Measurements from ENCODE around the gene TMEM147. TPM values are rescaled to one million over a fixed set of nuclear protein-coding genes. Genes with fewer than 3 reads are reported as not detected.

TMEM147 gene
- total RNA-seq, 1 experiment from 2014 or later: 126 TPM

DNA sequence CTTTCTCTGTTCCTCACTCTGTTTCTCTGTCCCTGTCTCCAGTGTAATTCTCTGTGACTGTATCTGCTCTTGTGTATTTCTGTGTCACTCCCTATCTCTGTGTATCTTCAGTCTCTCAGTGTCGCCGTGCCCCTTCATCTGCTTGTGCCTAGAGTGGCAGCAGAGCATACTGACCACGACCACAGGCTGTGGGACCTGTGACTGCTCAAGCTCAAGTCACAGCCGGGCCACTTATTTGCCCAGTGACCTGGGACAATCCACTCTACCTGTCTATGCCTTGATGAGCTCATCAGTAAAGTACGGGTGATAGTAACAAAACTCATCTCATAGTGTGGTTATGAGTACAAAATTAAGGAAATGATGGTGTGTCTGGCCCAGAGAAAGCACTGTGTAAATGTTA, 8.7 kb downstream of the TMEM147 start:
- Histone ChIP-seq H3K9me2 (replicated peaks; ENCODE audit: insufficient read depth, low read length) (no peaks in the 10 kb centered on the region), H3K9me3 (ENCODE audit: low read length) (no peaks in the 10 kb centered on the region), H3K79me2 (ENCODE audit: low read length) (no peaks in the 10 kb centered on the region), H2AFZ (ENCODE audit: low read length) (no peak overlapping the region), H3K4me3 (ENCODE audit: low read length) (no peak overlapping the region), H3K4me1 (ENCODE audit: low read length) (peaks cover 4% of the 10 kb centered on the region), H3K9ac (ENCODE audit: low read length) (no peak overlapping the region), H3K36me3 (ENCODE audit: insufficient read depth, low read length) (no peaks in the 10 kb centered on the region), H3K27ac (ENCODE audit: low read length) (no peak overlapping the region), H3K27me3 (ENCODE audit: low read length) (no peaks in the 10 kb centered on the region), H4K20me1 (ENCODE audit: insufficient read depth, low read depth, low read length) (0 out of 2 replicates have a peak, but pooled peaks cover 5% of the 10 kb centered on the region), H3K4me2 (ENCODE audit: low read depth, low read length, poor library complexity, severe bottlenecking) (no peak overlapping the region)
- DNase-seq: no peak

DNA sequence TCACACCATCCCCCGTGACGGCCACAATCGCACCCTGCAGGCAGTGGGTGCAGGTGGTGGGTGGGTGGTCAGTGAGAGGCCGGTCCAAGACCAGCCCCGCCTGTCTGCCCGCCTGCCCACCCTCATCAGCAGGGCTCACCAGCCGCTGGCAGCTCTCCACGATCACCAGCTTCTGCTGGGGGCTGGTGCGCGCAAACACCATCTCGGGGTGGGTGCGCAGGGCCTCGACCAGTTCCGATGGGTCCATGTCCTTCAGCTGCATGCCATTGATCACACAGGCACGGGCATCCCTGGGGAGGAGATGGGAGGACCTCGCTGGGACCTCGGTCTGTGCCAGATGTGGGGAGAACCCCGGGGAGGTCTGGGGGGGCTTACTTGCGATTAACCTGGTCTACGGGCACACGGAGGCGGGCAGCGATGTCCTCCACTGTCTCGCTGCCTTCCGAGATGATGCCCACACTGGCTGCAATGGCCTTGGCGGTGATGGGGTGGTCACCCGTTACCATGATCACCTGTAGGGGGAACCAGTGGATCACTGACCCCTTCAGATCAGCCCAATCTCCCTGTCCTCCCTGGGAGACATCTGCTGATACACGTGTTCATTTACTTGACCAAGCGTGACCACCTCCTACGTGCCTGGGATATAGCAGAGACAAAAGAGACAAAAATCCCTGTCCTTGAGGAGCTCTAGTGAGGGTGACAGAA, 10.0 kb downstream of the TMEM147 start:
- no peaks in the 10 kb centered on the region for H4K20me1 ChIP-seq (ENCODE audit: insufficient read depth, low read depth, low read length)
- DNase-seq: peak; percentile 67
- H3K36me3 ChIP-seq (ENCODE audit: insufficient read depth, low read length): no peaks in the 10 kb centered on the region
- peaks cover 11% of the 10 kb centered on the region for H3K4me1 ChIP-seq (ENCODE audit: low read length)
- no peaks in the 10 kb centered on the region for H3K27me3 ChIP-seq (ENCODE audit: low read length)
- H2AFZ ChIP-seq (ENCODE audit: low read length): no peak overlapping the region
- H3K9ac ChIP-seq (ENCODE audit: low read length): no peak overlapping the region
- no peaks in the 10 kb centered on the region for H3K9me3 ChIP-seq (ENCODE audit: low read length)
- no peak overlapping the region for H3K4me2 ChIP-seq (ENCODE audit: low read depth, low read length, poor library complexity, severe bottlenecking)
- H3K4me3 ChIP-seq (ENCODE audit: low read length): no peak overlapping the region
- H3K27ac ChIP-seq (ENCODE audit: low read length): no peak overlapping the region
- H3K79me2 ChIP-seq (ENCODE audit: low read length): no peaks in the 10 kb centered on the region
- H3K9me2 ChIP-seq (replicated peaks; ENCODE audit: insufficient read depth, low read length): no peaks in the 10 kb centered on the region

DNA sequence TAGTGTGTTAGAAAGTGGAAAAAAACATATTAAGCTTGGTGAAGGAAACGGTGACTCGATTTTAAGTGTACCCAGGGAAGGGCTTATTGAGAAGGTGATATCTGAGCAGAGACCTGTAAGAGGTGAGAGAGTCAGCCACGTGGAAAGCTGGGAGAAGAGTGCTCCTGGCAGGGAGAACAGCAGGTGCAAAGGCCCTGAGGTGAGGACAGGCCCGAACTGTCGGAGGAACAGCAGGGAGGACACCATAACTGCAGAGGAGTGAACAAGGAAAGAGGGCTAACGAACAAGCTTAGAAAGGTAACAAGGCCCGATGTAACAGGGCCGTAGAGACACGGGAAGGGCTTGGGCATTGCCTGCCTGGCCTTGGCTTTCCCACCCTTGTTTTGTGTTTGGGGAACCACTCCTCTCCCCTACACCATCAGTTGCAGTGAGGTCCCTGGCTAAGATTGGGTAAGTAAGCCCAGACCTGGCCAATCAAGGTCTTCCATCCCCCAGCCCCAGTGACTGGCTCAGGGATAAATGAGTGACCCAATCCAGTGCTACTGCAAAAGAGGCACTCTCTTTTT, 10.7 kb downstream of the TMEM147 start:
- Histone ChIP-seq H3K4me2 (ENCODE audit: low read depth, low read length, poor library complexity, severe bottlenecking) (no peak overlapping the region), H3K27ac (ENCODE audit: low read length) (no peak overlapping the region), H3K4me3 (ENCODE audit: low read length) (no peak overlapping the region), H3K27me3 (ENCODE audit: low read length) (no peaks in the 10 kb centered on the region), H3K9me3 (ENCODE audit: low read length) (no peaks in the 10 kb centered on the region), H3K9ac (ENCODE audit: low read length) (no peak overlapping the region), H3K36me3 (ENCODE audit: insufficient read depth, low read length) (no peaks in the 10 kb centered on the region), H3K4me1 (ENCODE audit: low read length) (peaks cover 11% of the 10 kb centered on the region), H4K20me1 (ENCODE audit: insufficient read depth, low read depth, low read length) (no peaks in the 10 kb centered on the region), H3K79me2 (ENCODE audit: low read length) (no peaks in the 10 kb centered on the region), H3K9me2 (replicated peaks; ENCODE audit: insufficient read depth, low read length) (no peaks in the 10 kb centered on the region), H2AFZ (ENCODE audit: low read length) (no peak overlapping the region)
- DNase-seq: no peak

DNA sequence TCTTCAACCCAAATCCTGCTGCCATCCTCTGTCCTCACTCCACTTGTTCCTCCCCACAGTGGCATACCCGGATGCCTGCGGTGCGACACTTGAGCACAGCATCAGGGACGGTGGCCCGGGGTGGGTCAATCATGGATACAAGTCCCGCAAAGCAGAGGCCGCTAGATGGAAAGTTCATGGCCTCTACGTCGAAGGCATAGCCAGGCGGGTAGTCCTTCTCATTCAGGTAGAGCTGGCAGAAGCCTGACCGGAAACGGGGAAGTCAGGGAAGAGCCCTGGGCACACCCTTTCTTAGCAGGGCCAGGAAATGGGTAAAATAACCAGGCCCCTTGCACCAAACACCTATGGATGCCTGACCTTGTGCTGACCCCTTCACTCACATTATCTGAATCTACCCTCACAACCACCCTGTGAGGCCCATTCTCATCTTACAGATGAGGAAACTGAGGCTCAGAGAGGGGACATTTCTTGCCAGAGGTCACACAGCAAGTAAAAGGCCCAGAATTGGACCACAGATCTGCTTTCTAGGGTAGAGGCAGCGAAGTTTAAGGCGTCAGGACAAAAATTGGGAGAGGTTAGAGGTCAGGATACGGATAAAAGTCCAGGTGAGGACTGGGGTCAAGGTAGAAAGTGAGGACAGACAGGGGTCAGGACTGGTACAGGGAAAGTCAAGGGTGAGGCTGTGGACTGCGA, 11.6 kb downstream of the TMEM147 start:
- Histone ChIP-seq H3K4me1 (ENCODE audit: low read length) (peaks cover 11% of the 10 kb centered on the region), H3K9ac (ENCODE audit: low read length) (no peak overlapping the region), H4K20me1 (ENCODE audit: insufficient read depth, low read depth, low read length) (no peaks in the 10 kb centered on the region), H3K9me3 (ENCODE audit: low read length) (no peaks in the 10 kb centered on the region), H3K27me3 (ENCODE audit: low read length) (no peaks in the 10 kb centered on the region), H3K79me2 (ENCODE audit: low read length) (no peaks in the 10 kb centered on the region), H3K9me2 (replicated peaks; ENCODE audit: insufficient read depth, low read length) (no peaks in the 10 kb centered on the region), H3K36me3 (ENCODE audit: insufficient read depth, low read length) (no peaks in the 10 kb centered on the region), H3K27ac (ENCODE audit: low read length) (no peak overlapping the region), H3K4me2 (ENCODE audit: low read depth, low read length, poor library complexity, severe bottlenecking) (no peak overlapping the region), H2AFZ (ENCODE audit: low read length) (no peak overlapping the region), H3K4me3 (ENCODE audit: low read length) (no peak overlapping the region)
- no peak for DNase-seq

DNA sequence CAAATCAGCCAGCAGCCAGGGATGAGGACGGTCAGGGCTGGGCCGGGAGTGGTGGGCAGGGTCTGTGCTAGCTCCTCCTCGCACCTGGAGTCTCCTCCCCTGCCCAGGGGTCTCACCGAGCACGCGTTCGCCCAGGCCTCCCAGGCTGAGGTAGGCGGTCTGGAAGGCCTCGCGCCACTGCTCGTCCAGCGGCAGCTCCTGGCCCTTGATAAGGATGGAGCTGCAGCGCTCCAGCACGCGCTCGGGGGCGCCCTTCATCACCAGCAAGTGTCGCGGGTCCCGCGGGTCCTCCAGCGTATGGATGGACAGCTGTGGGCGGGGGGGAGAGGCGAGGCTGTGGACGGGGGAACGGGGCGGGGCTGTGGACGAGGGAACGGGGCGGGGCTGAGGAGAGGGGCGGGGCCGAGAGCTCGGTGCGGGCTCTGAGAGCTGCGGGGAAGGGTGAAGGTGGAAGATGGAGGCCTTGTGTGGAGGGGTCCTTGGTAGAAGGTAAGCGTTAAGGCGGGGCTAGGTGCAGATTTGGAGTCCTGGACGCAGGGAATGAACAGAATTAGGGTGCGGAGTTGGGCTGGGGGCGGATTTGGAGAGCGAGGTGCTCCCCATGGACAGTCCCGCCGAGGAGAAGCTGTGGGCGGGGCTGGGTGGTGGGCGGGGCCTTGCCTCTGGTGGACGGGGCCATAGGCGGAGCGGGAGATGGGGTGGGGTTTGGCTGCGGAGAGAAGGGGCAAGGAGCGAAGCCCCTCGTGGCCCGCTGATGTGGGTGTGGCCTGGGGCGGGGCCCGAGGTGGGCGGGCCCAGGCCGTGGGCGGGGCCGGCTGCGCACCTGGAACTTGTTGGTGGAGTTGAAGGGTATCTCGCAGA, 12.3 kb downstream of the TMEM147 start:
- Histone ChIP-seq H3K27ac (ENCODE audit: low read length) (no peak overlapping the region), H3K4me2 (ENCODE audit: low read depth, low read length, poor library complexity, severe bottlenecking) (no peak overlapping the region), H3K36me3 (ENCODE audit: insufficient read depth, low read length) (no peaks in the 10 kb centered on the region), H3K27me3 (ENCODE audit: low read length) (no peaks in the 10 kb centered on the region), H4K20me1 (ENCODE audit: insufficient read depth, low read depth, low read length) (no peaks in the 10 kb centered on the region), H3K9me2 (replicated peaks; ENCODE audit: insufficient read depth, low read length) (no peaks in the 10 kb centered on the region), H3K79me2 (ENCODE audit: low read length) (no peaks in the 10 kb centered on the region), H3K4me3 (ENCODE audit: low read length) (no peak overlapping the region), H3K9me3 (ENCODE audit: low read length) (no peaks in the 10 kb centered on the region), H2AFZ (ENCODE audit: low read length) (no peak overlapping the region), H3K9ac (ENCODE audit: low read length) (no peak overlapping the region), H3K4me1 (ENCODE audit: low read length) (peaks cover 11% of the 10 kb centered on the region)
- DNase-seq: no peak

DNA sequence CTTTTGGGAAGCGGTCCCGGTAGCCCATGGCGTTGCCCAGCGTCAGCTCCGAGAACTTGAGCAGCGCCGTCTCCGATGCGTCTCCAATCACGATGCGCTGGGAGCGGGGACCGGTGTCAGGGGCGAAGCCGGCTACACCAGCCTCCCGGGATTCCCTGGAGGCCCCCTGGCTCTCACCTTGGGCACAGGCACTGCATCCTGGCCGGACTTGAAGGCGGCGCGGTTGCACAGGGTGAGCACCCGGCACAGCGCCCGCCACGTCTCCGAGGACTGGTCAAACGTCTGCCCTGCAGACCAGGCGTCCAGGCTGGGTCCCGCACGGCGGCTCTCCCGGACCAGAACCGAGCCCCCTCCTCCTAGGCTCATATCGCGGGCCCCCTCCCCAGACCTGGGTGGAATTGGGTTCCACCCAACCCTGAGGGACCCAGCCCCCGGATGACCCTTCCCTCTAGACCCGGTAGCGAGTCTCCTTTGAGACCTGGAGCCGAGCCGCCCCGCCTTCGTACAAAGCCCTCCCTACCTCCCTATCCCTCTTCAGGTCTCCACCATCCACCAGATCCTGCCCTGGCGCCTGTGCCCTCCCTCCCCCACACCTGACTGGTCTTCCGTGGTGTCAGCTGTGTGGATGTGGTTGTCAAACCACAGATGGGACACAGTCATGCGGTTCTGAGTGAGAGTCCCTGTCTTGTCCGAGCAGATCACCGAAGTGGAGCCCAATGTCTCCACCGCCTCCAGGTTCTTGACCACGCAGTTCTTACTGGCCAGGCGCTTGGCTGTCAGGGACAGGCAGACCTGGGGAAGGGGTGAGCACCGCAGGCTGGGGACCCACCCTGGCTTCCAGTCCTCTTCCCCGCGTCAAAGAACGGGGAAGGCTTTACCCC, 13.2 kb downstream of the TMEM147 start:
- Histone ChIP-seq H3K4me1 (ENCODE audit: low read length) (peaks cover 11% of the 10 kb centered on the region), H3K9ac (ENCODE audit: low read length) (no peak overlapping the region), H3K79me2 (ENCODE audit: low read length) (no peaks in the 10 kb centered on the region), H3K27me3 (ENCODE audit: low read length) (no peaks in the 10 kb centered on the region), H3K36me3 (ENCODE audit: insufficient read depth, low read length) (no peaks in the 10 kb centered on the region), H3K4me2 (ENCODE audit: low read depth, low read length, poor library complexity, severe bottlenecking) (no peak overlapping the region), H3K9me3 (ENCODE audit: low read length) (no peaks in the 10 kb centered on the region), H4K20me1 (ENCODE audit: insufficient read depth, low read depth, low read length) (no peaks in the 10 kb centered on the region), H3K27ac (ENCODE audit: low read length) (no peak overlapping the region), H3K4me3 (ENCODE audit: low read length) (no peak overlapping the region; the same call in 1 of the 2 replicates), H2AFZ (ENCODE audit: low read length) (no peak overlapping the region), H3K9me2 (replicated peaks; ENCODE audit: insufficient read depth, low read length) (no peaks in the 10 kb centered on the region)
- DNase-seq: no peak

DNA sequence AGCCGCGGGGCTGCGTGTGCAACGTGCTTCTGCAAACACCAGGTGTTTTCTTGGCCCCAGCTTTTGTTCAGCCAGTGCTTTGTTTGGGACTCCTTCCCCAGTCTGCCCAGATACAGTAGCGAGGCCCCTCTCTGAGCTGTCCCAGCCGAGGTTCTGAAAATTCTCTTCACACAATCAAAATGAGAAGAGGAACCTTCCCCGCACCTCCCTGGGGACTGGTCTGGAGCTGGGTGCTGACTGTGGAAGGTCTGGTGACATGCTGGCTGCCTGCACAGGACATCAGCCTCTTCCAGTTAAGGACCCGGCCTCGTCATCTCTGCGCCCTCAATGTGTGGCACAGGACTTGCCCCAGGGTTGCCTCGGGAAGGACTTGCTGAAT, 13.8 kb downstream of the TMEM147 start:
- Histone ChIP-seq H4K20me1 (ENCODE audit: insufficient read depth, low read depth, low read length) (no peaks in the 10 kb centered on the region), H3K4me3 (ENCODE audit: low read length) (no peak overlapping the region; the same call in 1 of the 2 replicates), H3K4me1 (ENCODE audit: low read length) (peaks cover 11% of the 10 kb centered on the region), H3K9me2 (replicated peaks; ENCODE audit: insufficient read depth, low read length) (no peaks in the 10 kb centered on the region), H3K79me2 (ENCODE audit: low read length) (no peaks in the 10 kb centered on the region), H3K27ac (ENCODE audit: low read length) (no peak overlapping the region), H3K9me3 (ENCODE audit: low read length) (no peaks in the 10 kb centered on the region), H3K4me2 (ENCODE audit: low read depth, low read length, poor library complexity, severe bottlenecking) (no peak overlapping the region), H2AFZ (ENCODE audit: low read length) (no peak overlapping the region), H3K36me3 (ENCODE audit: insufficient read depth, low read length) (no peaks in the 10 kb centered on the region), H3K9ac (ENCODE audit: low read length) (no peak overlapping the region), H3K27me3 (ENCODE audit: low read length) (no peaks in the 10 kb centered on the region)
- peak; percentile 87 for DNase-seq
